Tibial nerve (tissue), 3 donors: ENCODE results near the gene NRXN3.

Experiments
- CTCF ChIP-seq, 5 experiments: fragments of 200-600 bp in 3 of 5; fragments of 450-650 bp in 2 of 5; sonication (generic) in 3 of 5; IDR thresholded peaks; one replicate each; pipeline ENCODE4 v1.5.1; 2016 to 2019; ENCODE audit warnings: antibody characterized with exemption in 5 of 5, mild to moderate bottlenecking in 3 of 5, moderate library complexity in 2 of 5
- POLR2A ChIP-seq, 2 donors: fragments of 450-650 bp; IDR thresholded peaks; one replicate each; pipeline ENCODE4 v1.6.1; 2017; ENCODE audit warnings: antibody characterized with exemption in 2 of 2, mild to moderate bottlenecking in 2 of 2, moderate library complexity in 2 of 2

- no peak for TF ChIP-seq CTCF (IDR thresholded peaks at IDR 0.05)
- TF ChIP-seq POLR2A (IDR thresholded peaks at IDR 0.05), result no peak
These were observed 1650.8 kb downstream of the NRXN3 start for GRCh38 chr14:79820866-79821535.
